B cell (primary cell): ENCODE measurements around the gene CAPN11.

Source experiments
- CTCF ChIP-seq: fragments of 200-600 bp; IDR thresholded peaks from one replicate; pipeline ENCODE4 v1.8.0; 2022; ENCODE audit warnings: antibody characterized with exemption, mild to moderate bottlenecking
- EZH2 ChIP-seq: IDR thresholded peaks from 2 replicates; pipeline ENCODE4 v1.6.1; 2012; ENCODE audit warnings: borderline replicate concordance, low read depth, mild to moderate bottlenecking, moderate library complexity, low read length; ENCODE audit not compliant: insufficient read depth, poor library complexity, severe bottlenecking

- TF ChIP-seq CTCF (no peak), EZH2 (no peak)
These were observed 48.5 kb upstream of the CAPN11 start for GRCh38 chr6:44110005-44110676.
